HG02759 (cell line): ENCODE data around the gene OGDH.

Experiments
- ATAC-seq: cut with Tn5 transposase; IDR thresholded peaks from one replicate; pipeline ENCODE4 v1.9.1; 2021; ENCODE audit warnings: mild to moderate bottlenecking, moderate library complexity; ENCODE audit not compliant: unreplicated experiment

Gene OGDH

GRCh38 chr7:44733708-44734481 lies 127.5 kb downstream of the OGDH start:
- ATAC-seq = no peak

- ATAC-seq = no peak
Observed at GRCh38 chr7:44735403-44736165, 129.2 kb downstream of the OGDH start.

GRCh38 chr7:44736896-44737295 lies 130.5 kb downstream of the OGDH start:
- no peak for ATAC-seq

- no peak for ATAC-seq
Observed at GRCh38 chr7:44738051-44738723, 131.8 kb downstream of the OGDH start.

- no peak for ATAC-seq
Observed at GRCh38 chr7:44738876-44739665, 132.6 kb downstream of the OGDH start.

GRCh38 chr7:44740055-44740454 lies 133.6 kb downstream of the OGDH start:
- ATAC-seq = no peak

- no peak for ATAC-seq
Observed at GRCh38 chr7:44743750-44744149, 137.3 kb downstream of the OGDH start.

- ATAC-seq = peak; percentile 76
Observed at GRCh38 chr7:44748045-44748947, 141.9 kb downstream of the OGDH start, which contains the start of gene ZMIZ2. TSS of gene ZMIZ2 (plus strand) at chr7:44748847. CDS start at chr7:44756250, 7,403 bp downstream.

- peak; percentile 19 for ATAC-seq
Observed at GRCh38 chr7:44748948-44749731, 142.7 kb downstream of the OGDH start.

GRCh38 chr7:44749992-44750391 lies 143.6 kb downstream of the OGDH start:
- ATAC-seq = no peak

GRCh38 chr7:44750424-44750823 lies 144.0 kb downstream of the OGDH start:
- no peak for ATAC-seq

GRCh38 chr7:44750921-44751571 lies 144.6 kb downstream of the OGDH start:
- peak; percentile 59 for ATAC-seq

- no peak for ATAC-seq
Observed at GRCh38 chr7:44752822-44753221, 146.4 kb downstream of the OGDH start.

GRCh38 chr7:44754802-44755697 lies 148.6 kb downstream of the OGDH start:
- no peak for ATAC-seq

GRCh38 chr7:44755698-44756627 lies 149.5 kb downstream of the OGDH start:
- no peak for ATAC-seq

GRCh38 chr7:44756904-44757303 lies 150.5 kb downstream of the OGDH start:
- no peak for ATAC-seq
